DMS79 (cell line): ENCODE results near the gene CHD9.
"Not testable (repeated sequence)": the region's sequence is repeated elsewhere in the genome, so short reads cannot be mapped to it uniquely, and the experiment has no call there.

Experiments
- DNase-seq: peaks from one replicate; lab custom pipeline; 2025; lab: John Stamatoyannopoulos, UW

The CHD9 gene

GRCh38 chr16:53281859-53282258 is 227.1 kb downstream of the CHD9 start:
- DNase-seq, result no peak

- DNase-seq, result no peak
These were observed 227.5 kb downstream of the CHD9 start for GRCh38 chr16:53282328-53282727.

GRCh38 chr16:53282975-53283946 is 228.5 kb downstream of the CHD9 start:
- DNase-seq, result no peak

DNA sequence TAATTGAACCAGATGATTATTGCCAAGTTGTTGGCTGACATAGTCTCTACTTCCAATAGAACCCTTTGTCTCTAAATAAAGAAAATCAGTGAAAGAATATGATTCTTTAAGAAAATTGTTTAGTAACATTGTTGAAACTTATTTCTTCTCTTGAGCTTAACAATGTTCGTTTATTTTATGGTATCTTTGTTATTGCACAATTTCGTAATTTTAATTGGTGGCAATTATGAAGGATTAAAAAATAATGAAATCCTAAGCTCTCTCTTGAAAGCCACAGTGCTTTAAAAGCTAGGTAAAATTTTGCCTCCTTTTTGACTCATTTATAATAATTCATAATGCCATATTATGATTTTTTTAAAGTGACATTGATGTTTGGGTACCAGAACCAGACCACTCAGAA is 230.4 kb downstream of the CHD9 start:
- no peak for DNase-seq

DNA sequence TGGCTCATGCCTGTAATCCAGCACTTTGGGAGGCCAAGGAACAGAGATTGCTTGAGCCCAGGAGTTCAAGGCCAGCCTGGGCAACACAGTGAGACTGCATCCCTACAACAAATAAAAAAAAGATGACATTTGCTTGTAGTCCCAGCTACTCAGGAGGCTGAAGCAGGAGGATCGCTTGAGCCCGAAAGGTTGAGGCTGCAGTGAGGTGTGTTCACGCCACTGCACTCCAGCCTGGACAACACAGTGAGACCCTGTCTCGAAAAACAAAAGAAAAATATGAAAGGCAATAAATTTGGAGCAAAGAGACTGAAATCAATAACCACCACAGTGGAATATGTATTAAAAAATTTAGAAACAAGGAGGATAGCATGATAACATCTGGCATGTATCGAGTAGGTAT is 235.7 kb downstream of the CHD9 start:
- DNase-seq, result no peak

- no peak for DNase-seq
These were observed 237.1 kb downstream of the CHD9 start for GRCh38 chr16:53291757-53292392.

- no peak for DNase-seq
These were observed 242.7 kb downstream of the CHD9 start for GRCh38 chr16:53297477-53297876.

GRCh38 chr16:53304334-53304733 is 249.5 kb downstream of the CHD9 start:
- DNase-seq, result no peak

- no peak for DNase-seq
These were observed 251.0 kb downstream of the CHD9 start for GRCh38 chr16:53305743-53306142.

- DNase-seq, result no peak
These were observed 254.7 kb downstream of the CHD9 start for GRCh38 chr16:53309457-53309856.

DNA sequence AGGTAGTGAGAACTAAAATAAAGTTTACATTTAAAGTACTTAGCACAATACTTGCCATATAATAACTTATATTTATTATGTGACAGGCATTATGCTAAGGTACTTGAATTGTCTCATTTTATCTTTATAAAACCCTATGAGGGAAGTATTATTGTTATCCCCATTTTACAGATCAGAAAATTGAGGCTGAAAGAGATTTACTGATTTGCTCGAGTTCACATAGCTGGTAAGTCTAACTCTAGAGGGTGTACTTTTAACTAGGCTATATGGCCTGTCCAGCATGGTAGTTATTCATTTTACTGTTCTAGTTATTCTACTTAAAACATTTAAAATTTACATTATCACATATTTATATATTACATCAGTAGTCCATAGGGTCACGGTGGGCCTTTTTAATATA is 266.2 kb downstream of the CHD9 start:
- no peak for DNase-seq

DNA sequence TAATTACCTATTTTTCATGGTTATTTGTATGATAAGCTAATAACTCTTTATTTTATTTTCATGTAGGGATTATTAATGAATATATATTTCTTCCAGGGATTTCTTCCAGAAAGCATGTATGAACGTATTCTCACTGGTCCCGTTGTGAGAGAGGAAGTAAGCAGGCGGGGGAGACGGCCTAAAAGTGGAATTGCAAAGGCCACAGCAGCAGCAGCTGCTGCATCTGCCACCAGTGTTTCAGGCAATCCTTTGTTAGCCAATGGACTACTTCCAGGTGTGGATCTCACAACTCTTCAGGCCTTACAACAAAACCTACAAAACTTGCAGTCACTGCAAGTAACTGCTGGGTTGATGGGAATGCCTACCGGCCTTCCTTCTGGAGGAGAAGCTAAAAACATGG is 269.1 kb downstream of the CHD9 start:
- DNase-seq, result no peak

- not testable (repeated sequence) for DNase-seq
These were observed 276.2 kb downstream of the CHD9 start for GRCh38 chr16:53330991-53331390.

DNA sequence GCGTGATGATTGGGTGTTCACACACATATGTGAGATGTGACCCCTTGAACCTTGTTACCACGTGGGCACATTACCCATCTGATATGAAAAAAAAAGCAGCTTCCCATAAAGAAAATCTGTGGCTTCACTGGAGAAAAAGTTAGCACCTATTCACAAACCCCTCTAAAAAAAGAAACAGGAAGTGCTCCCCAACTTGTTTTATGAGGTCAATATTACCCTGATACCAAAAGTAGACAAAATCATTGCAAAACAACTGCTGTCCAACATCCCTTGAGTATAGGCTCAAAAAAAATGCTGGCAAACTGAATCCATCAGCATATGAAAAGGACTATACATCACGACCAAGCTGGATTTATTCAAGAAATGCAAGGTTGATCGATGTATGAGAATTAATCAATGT is 279.8 kb downstream of the CHD9 start:
- no peak for DNase-seq

- DNase-seq, result no peak
These were observed 282.5 kb downstream of the CHD9 start for GRCh38 chr16:53337294-53337693.

DNA sequence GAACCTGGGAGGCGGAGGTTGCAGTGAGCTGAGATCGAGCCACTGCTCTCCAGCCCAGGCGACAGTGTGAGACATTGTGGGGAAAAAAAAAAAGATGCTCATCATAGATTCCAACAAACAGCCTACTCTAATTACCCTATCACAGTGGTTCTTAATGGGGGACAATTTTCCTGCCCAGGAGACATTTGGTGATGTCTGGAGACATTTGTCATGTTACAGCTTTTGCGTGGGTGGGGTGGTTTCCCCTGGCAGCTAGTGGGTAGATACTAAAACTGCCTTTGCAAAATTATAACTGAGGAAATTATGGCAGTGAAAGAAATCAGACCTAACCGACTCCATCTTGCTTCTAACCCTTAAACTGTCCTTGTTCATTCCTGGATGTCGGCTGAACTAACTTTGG is 287.0 kb downstream of the CHD9 start:
- DNase-seq, result no peak

- no peak for DNase-seq
These were observed 300.3 kb downstream of the CHD9 start for GRCh38 chr16:53355064-53355463.

DNA sequence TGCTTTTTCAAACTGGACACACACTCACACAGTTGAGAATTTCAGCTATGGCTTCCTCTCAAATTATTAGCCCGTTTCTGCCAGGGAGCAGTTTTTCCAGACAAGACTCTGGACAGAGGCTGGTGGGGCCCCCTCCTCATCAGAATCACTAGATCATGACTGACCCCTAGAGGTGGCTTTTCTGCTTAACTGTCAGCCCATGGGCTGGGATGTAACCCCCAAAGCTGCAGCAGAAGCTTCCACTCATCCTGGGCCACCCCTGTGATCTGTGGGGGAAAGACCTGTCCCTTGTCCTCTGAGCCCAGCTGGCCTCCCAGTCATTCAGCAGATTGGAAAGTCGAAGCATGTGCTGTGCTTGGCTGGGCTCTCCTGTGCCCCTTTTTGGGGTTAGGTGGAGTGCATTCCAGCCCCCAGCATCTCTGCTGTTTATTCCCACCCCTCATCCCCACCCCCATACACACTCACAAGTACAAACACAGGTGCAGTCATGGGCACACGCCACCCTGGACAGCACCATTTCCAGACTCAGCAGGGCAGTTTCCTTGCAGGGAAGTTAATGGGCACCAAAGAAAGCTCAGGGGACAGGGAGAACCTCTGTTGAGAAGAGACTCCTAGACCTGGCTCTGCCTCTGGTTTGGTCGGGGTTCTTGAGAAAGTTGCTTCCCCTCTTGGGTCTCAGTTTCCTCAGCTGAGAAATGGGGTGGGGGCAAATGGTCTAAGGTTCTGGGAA is 301.9 kb downstream of the CHD9 start:
- DNase-seq, result no peak

DNA sequence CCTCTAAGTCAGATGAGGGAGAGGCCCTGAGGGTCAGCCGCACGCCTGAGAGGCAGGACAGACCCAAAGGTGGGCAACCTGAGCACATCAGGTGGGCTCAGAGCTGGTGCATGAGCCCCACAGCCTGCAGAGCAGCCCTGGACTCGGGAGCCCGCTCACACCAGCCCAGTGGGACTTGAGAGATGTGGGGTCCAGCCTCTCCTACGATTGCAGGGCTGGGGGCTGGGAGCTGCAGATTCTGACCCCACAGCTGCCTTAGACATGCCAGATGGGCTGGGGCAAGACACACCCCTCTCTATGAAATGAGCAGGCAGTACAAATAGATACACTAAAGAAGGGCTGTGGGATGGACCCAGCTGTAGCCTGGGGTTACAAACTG is 302.4 kb downstream of the CHD9 start:
- no peak for DNase-seq

- DNase-seq, result no peak
These were observed 303.2 kb downstream of the CHD9 start for GRCh38 chr16:53357955-53358354.

- DNase-seq, result no peak
These were observed 304.1 kb downstream of the CHD9 start for GRCh38 chr16:53358884-53359283.

DNA sequence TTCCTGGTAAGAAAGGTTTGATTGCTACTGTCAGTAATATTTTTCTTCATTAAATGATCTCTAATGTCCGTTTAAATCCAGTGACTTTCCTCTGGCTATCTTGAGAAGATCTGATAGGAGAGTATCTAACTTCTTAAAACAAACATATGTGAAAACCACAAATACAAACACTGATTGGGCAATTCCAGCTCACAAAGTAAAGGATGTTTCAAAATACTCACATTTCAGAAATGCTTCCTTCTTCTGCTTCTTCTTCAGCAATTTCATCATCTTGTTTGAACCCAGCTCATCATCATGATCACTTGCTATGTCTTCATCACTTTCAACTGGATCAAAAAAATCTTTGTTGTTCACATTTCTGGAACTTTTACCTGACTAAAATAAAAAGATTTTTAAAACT is 315.1 kb downstream of the CHD9 start:
- no peak for DNase-seq

DNA sequence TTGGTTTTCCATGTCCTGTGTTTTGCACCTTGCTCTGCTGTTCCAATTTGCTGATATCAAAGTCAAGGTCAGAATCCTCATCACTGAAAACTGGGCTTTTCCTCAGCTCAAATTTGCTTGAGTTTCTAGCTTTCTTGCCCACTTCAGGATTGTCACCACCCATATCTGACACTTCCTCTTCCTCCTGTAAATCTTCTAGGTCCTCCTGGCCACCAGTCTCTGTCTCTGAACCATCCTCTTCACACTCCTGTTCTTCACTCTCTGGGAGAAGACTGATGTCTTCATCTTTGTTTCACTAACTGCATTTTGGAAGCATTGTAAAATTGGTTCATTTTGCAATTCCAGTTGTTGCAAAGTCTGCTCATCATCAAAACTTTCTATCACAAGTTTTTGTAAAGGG is 316.0 kb downstream of the CHD9 start:
- no peak for DNase-seq
